22Rv1 (cell line): Measurements from ENCODE around the gene SH3PXD2A.

Source experiments
- H3K27ac ChIP-seq: fragments of 450-650 bp; 2 replicates; pipeline ENCODE4 v1.5.1; 2017
- CTCF ChIP-seq: fragments of 450-650 bp; IDR thresholded peaks from 2 replicates; pipeline ENCODE4 v1.5.1; 2017; ENCODE audit warnings: mild to moderate bottlenecking
- ZFX ChIP-seq: fragments of 450-650 bp; IDR thresholded peaks from 2 replicates; pipeline ENCODE4 v1.6.1; 2017; ENCODE audit warnings: antibody characterized with exemption, borderline replicate concordance

Gene SH3PXD2A

GRCh38 chr10:103648636-103649532 is 206.5 kb downstream of the SH3PXD2A start:
- H3K27ac ChIP-seq = no peak overlapping the region
- TF ChIP-seq CTCF (no peak), ZFX (no peak)

GRCh38 chr10:103648251-103648635 is 207.1 kb downstream of the SH3PXD2A start:
- H3K27ac ChIP-seq = no peak overlapping the region
- TF ChIP-seq ZFX (no peak), CTCF (no peak)

GRCh38 chr10:103646304-103646703 is 209.1 kb downstream of the SH3PXD2A start:
- TF ChIP-seq ZFX (no peak), CTCF (no peak)
- no peak overlapping the region for H3K27ac ChIP-seq

DNA sequence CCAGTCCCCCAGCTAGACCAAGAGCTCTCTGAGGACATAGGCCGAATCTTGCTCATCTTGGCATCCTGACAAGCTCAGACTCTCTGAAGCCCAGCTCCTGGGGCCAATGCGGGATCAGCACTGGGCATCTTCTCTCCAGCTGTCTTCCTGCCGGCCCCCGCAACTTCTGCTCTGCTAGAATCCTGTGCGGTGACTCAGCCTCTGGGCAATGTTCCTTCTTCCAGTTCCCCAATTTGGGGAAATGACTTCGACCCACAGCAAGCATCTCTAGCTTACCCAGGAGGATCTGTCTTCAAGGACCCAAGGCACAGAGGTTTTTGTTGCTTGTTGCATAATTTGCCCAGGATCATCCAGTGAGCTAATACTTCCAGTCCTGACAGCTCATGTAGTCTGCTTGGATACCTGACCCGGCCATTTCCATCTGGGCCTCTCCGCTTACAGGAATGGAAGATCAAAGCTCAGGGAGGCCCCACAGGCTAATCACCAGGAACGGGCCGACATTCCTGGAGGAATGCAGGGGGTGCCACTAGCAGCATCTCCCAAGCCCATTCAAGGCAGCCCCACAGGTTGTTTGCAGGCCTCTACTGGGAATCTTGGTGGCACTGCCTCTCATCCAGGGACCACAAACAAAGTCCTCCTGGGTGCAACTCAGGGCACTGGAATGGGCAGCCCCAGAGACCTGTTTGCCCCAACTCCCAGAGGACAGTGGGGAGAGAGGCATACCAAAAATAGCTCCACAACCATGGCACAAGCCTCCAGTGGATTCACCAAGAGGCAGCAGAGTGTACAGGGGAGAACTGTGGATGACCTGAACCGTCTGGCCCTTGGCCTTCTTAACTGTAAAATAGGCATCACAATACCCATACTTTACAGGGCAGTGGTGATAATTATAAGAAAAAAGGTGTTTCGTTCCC is 210.0 kb downstream of the SH3PXD2A start:
- TF ChIP-seq CTCF (no peak), ZFX (no peak)
- H3K27ac ChIP-seq = no peak overlapping the region

DNA sequence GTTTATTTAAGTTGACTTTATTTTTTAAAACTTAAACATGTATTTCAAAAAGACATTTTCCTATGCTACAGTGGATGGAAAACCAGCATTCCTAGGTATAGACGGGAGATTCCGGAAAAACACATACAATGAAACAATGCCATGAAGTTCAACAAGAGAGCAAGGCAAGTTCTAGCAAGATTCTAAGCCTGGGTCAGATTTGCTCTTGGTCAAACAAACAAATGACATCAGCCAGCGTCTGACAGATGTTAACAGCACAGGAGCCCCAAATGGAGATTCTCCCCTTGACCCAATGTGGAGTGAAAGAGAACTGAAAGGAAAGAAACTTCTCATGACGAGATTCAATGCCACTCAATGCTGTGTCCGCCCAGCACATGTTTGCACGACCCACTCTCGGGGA is 212.0 kb downstream of the SH3PXD2A start:
- no peak for TF ChIP-seq ZFX
- no peak for TF ChIP-seq CTCF
- H3K27ac ChIP-seq = no peak overlapping the region

DNA sequence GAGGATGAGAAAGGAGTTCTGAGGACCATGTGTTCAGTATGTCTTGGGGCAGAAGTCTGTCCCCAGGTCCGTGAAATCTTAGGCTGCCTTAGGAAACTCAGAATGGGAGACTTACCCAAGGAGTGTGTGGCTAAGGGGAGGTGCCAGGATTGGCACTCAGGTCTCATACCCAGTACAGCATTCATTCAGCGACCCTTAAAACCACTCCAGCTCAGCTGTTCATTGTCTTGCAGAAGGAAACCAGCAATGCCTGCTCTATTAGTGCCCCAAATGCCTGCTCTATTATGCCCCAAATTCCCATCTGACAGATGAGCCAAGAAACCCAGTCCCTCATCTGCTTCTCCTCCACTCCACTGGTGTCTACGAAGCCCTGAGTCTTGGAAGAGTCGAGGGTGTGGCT is 214.1 kb downstream of the SH3PXD2A start:
- no peak overlapping the region for H3K27ac ChIP-seq
- TF ChIP-seq CTCF (no peak), ZFX (no peak)
